Head of caudate nucleus (tissue), 42 donors: ENCODE measurements around the gene MIDN.

ENCODE experiments used
- DNase-seq, 42 donors: peaks; one replicate each; pipeline versions ENCODE4 v3.0.0 to v3.0.0-alpha.2; 2020 to 2021; ENCODE audit warnings: mixed read lengths in 7 of 42
- intact Hi-C: fragments of 100-400 bp; cut with DNase I; formaldehyde crosslinking; loops from one replicate; pipeline ENCODE4 v1.15.0; 2022

The MIDN gene

GRCh38 chr19:1283207-1283916, 35.0 kb downstream of the MIDN start:
- no peak for DNase-seq
- intact Hi-C loops = no loop called here

GRCh38 chr19:1283917-1284292, 35.5 kb downstream of the MIDN start:
- DNase-seq = no peak
- intact Hi-C loops = no loop called here

- no peak for DNase-seq
- intact Hi-C loops = no loop called here
Observed at GRCh38 chr19:1284293-1284978, 36.1 kb downstream of the MIDN start.

- no peak for DNase-seq
- intact Hi-C loops = no loop called here
Observed at GRCh38 chr19:1284979-1285736, 36.8 kb downstream of the MIDN start.

GRCh38 chr19:1285737-1286360, 37.5 kb downstream of the MIDN start, which contains the start of gene EFNA2:
Gene EFNA2, plus strand, starts transcription at chr19:1285873. Its CDS starts 296 bp downstream, at chr19:1286169.
- intact Hi-C loops = no loop called here
- DNase-seq = no peak

- no peak for DNase-seq
- intact Hi-C loops = no loop called here
Observed at GRCh38 chr19:1286487-1287353, 38.3 kb downstream of the MIDN start.

GRCh38 chr19:1287354-1288225, 39.2 kb downstream of the MIDN start:
- intact Hi-C loops = no loop called here
- DNase-seq = no peak

- DNase-seq = no peak
- intact Hi-C loops = no loop called here
Observed at GRCh38 chr19:1288226-1288612, 39.8 kb downstream of the MIDN start.

GRCh38 chr19:1288833-1289685, 40.7 kb downstream of the MIDN start:
- DNase-seq = peak in 1 of 42 donors; percentile 15
- intact Hi-C loops = no loop called here

GRCh38 chr19:1289686-1290025, 41.3 kb downstream of the MIDN start:
- intact Hi-C loops = no loop called here
- DNase-seq = no peak

GRCh38 chr19:1290196-1290702, 41.9 kb downstream of the MIDN start:
- intact Hi-C loops = no loop called here
- no peak for DNase-seq

GRCh38 chr19:1290703-1291651, 42.6 kb downstream of the MIDN start:
- DNase-seq = no peak
- intact Hi-C loops = no loop called here

- intact Hi-C loops = no loop called here
- peak in 16 of 42 donors; percentile 38 to 75 (median 52) for DNase-seq
Observed at GRCh38 chr19:1291761-1292418, 43.5 kb downstream of the MIDN start.

GRCh38 chr19:1292419-1293151, 44.2 kb downstream of the MIDN start:
- intact Hi-C loops = no loop called here

More at GRCh38 chr19:1292419-1293151, 44.2 kb downstream of the MIDN start:
- DNase-seq = no peak
